ENCODE results near the gene LRMDA.

- TF ChIP-seq POLR2A (IDR thresholded peaks at IDR 0.05) (no peak), CTCF (IDR thresholded peaks at IDR 0.05) (no peak)
Observed at GRCh38 chr10:75589895-75590654, 158.7 kb downstream of the LRMDA start.

All from adrenal gland (tissue), 5 donors.